ENCODE data around the gene BAIAP2.
"Not testable (repeated sequence)": the region's sequence is repeated elsewhere in the genome, so short reads cannot be mapped to it uniquely, and the experiment has no call there.

The BAIAP2 gene

GRCh38 chr17:81022344-81022676 lies 12.6 kb upstream of the BAIAP2 start:
- DNase-seq, result no peak

DNA sequence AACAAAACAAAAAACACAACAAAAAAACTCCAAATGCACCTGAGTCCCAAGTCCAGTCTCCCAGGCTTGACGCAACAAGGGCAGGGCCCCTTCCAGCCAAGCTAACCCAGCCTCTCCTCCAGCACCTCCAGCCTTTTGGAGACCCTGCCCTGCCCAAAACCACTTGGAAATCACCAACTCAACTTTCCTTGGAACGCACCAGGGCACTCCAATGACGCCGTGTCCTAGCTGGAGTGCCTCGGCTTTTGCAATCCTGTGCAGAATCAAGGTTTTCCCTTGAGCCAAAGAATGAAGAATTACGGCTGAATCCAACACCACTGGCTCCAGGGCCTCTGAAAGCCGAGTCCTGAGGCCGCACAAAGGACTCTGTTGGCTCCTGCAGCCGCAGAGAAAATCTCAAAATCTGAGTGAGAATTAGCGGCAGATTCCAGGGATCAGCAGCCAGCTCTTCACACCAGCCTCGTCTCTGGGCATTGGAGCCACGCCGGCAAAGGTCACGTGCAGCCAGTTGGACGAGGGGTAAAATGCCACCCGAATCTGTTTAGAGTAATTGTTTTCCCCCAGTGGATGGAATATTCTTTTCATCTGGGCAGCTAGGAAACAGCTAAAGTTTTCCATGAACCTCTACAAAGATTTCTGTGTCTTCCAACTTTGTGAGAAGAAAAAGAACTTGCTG lies 9.7 kb upstream of the BAIAP2 start:
- no peak for DNase-seq

DNA sequence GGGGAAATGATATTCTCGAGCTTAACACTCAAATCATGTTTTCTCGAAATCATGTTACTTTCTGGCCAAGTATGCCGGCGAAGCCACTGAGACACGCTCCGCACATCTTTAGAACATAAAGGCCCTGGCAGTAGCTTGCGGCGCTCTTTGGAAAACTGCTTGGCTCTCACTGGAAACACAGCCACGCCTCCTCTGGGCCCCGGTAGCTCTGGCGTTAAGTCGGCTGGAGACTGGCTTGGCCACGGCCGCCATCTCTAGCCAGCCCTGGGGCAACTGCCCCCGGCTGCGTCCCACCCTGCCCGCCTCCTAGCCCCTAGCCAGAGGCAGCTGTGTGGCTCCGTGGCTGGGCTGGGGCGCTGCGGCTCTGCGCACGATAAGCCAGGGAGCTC lies 9.2 kb upstream of the BAIAP2 start:
- no peak for DNase-seq

GRCh38 chr17:81026266-81027036 lies 8.5 kb upstream of the BAIAP2 start:
- no peak for DNase-seq

DNA sequence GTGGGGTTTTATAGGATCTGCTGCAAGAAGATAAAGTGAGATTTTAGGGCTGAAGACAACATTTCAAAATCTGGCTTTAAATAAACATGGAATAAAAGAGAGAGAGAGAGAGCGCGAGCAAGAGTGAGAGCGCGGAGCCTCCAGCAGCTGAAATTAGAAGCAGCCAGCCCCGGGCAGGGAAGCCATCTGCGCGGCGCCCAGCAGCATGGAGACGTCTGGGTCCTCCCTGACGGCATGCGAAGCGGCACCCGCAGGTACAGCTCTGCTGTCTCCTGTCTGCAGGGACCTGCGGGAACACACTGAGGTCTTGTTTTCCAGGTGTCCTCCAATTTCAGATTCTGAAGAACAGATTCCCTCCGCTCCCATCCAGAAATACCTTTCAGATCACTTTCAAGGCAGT lies 7.9 kb upstream of the BAIAP2 start:
- peak; percentile 19 for DNase-seq

DNA sequence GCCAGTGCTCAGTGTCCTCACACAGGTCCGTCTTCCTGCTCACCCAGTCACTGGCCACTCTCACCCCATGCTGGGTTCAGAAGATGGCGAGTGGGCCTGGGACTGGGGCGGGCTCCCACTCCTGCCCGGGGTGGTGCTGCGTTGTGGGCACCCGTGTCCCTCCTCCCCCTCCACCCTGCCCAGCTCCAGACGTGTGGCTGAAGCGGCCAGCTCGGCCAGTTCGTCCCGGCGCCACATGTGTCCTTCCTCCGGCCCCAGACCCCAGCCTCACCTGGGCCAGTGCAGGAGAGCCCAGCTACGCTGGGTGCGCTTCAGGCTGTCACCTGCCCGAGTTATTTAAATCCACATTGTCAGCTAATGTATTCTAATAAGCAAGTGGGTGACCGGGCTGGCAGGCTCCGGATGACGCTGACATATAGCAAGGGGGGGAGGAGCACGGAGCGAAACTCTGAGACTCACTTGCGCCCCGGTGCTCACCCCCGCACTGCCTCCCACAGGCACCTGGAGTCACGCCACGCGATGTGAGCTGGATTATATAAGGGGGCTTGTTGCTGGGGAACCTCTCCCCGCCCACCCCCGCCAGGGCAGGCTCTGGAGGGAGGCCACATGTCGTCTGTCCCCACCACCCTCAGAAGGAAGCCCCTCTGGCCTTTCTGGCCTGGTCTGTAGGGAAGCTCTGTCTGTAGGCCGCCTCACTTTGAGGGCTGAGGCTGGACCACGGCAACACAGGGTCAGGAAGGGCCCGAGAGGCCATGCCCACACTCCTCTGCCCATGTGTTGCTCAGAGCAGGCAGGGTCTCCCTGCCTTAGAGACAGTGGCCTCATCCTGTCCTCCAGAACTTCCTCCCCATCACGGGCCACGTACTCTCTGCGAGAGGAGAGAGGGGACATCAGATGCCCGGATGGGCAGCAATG lies 7.1 kb upstream of the BAIAP2 start:
- DNase-seq, result no peak

- DNase-seq, result no peak
Measured at GRCh38 chr17:81028506-81028858, 6.5 kb upstream of the BAIAP2 start.

GRCh38 chr17:81029859-81030258 lies 5.1 kb upstream of the BAIAP2 start:
- no peak for DNase-seq

DNA sequence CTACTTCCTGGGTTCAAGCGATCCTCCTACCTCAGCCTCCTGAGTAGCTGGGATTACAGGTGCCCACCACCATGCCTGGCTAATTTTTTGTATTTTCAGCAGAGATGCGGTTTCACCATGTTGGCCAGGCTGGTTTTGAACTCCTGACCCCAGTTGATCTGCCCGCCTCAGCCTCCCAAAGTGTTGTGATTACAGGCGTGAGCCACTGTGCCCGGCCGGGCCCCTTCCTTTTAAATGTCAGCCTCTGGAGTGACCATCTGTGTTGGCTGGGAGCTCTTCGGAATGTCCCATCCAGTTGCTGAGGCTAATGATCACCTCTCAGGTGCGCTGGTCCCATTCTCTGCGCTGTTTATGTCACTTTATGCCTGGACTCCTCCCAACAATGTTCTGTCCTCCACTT lies 4.6 kb upstream of the BAIAP2 start:
- not testable (repeated sequence) for DNase-seq

- DNase-seq, result no peak
Measured at GRCh38 chr17:81030741-81031565, 4.0 kb upstream of the BAIAP2 start.

DNA sequence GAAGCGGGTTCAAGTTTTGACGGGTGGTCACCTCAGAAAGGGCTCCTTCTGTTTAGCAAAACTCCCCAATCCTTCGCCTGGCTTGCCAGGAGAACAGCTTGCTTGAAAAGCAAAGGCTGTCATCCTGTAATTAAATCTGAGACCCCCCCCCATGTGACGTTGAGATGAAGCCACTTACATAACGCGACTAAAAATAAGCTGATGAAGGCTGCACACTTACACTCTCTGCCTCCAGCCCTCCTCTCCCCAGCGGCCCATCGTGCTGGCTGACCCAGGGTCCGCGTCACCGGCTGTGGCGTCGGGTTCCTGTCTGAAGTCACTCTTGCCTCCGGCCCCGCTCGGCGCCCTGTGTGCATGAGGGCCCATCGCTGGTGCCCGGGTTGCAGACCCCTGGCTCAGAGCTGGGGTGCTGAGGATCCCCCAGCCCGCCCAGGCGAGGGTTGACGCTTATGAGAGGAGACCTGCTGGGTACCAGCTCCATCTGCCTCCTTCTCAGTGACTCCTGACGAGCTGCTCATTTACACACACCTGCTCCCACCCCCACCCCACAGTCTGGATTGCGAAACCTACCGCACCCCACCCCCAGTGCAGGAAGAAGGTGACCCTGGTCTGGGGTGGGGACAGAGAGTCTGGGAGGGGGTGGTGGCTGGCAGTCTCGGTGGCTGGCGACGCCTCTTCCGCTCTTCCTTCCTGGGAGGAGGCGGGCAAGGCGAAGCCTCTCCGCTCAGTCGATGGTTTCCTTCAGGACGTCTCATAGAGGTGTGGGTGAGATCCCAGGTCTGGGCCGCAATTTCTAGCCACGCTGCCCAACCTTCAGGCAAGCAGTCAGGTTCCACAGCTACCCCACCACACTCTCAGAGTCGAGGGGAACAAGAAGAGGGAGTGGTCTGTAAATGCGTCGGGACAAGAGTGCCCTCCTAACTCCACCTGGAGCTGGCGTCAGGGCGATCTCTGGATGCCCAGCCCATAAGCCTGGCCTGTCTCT lies 3.1 kb upstream of the BAIAP2 start:
- DNase-seq, result no peak

- DNase-seq, result no peak
Measured at GRCh38 chr17:81032641-81033480, 2.1 kb upstream of the BAIAP2 start.

- DNase-seq, result no peak
Measured at GRCh38 chr17:81033535-81034167, 1.3 kb upstream of the BAIAP2 start.

DNA sequence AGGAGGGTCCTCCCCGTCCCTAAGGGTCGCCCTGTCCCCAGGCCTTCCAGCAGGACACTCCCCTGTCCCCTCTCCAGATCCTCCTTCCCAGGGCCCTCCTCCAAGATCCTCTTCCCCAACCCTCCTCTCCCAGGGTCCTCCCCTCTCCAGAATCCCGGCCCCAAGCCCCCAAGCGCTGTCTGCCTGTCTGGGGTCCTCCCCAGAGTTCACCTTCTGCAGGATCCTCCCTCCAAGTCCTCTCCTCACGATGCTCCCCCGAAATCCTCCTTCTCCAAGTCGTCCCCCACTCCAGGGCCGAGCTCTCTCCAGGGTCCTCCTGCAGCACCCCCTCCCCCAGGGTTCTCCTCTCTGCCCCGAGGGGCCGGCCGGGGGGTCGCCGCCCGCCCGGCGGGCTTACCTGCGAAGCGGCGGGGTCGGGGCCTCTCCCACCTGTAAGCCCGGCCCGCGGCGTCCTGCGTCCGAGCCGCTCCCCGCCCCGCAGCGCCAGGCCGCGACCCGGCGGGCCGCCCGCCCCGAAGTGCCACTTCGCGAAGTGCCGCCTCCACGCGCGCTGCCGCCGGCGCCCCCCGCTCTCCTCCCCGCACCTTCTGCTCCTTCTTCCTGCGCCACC lies 678 bp upstream of the BAIAP2 start:
- no peak for DNase-seq

DNA sequence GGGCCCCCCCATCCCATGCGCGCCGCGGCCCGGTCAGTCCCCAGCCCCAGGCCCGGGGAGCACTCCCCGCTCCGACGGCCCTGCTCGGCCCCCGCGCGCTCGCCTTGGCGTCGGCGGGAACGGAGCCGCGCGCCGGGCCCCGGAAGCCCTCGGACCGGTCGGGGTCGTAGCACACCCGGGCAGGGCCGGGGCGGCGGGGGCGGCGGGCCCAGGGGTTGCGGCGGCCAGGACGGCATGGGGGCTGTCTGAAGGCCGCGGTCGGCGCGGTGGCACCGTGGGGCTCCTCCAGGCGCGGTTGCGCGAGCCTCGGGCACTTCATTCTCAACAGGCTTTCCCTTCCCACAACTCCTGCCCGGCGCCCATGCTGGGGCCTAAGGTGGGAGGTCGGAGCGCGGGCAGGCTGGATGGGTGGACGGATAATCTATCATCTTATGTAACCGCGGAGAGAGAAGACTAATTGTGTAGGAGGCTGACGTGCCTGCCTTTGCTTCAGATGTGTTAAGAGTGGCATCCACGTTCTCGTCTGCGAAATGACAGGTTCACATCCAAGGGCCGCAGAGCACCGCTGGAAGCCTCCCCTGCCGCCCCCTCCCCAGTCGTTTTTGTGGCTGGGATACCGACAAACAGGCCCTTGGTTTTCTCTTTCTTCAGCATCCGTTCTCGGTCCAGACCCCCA lies 708 bp downstream of the BAIAP2 start:
- DNase-seq, result no peak

GRCh38 chr17:81036197-81036941 lies 1.4 kb downstream of the BAIAP2 start:
- no peak for DNase-seq

DNA sequence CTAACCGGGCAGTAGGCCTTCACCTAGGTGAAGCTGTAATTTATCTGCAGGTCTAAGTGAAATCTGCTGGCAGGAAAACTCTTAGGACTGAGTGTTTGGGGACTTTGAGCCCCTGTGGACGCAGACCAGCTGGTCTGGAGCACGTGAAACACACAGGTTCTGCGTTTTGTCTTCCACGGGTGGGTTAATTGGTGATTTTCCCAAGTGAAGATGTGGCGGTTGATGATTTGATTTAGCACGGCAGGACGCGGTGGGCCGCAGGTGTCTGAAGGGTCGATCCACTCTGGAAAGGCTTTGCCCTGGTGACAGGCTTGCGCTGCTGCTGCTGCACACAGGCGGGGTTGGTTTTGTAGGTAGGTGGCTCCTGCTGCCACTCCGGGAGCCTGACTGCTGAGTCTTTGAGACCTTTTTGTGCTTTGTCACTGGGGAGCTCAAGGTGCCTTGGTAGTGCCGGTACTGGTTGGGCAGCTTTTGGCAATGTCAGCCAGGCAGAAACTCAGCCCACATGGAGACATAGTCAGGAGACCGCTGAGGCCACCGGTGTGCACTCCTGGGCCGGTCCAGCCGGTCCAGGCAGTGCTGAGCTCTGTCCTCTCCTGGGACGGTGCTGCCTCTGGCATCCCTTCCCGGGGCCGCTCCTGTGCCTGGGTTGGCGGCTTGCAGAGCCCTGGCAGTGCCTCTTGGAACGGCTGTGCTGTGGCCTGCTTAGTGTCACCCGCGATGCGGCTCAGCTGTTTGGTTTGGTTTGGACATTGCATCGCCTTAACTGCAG lies 2.3 kb downstream of the BAIAP2 start:
- DNase-seq, result no peak

Data from NCI-H1436 (cell line).